GM18858 (cell line): ENCODE results near the gene NQO1.
"Not testable (repeated sequence)": the region's sequence is repeated elsewhere in the genome, so short reads cannot be mapped to it uniquely, and the experiment has no call there.

Source experiments
- ATAC-seq: cut with Tn5 transposase; IDR thresholded peaks from one replicate; pipeline ENCODE4 v1.9.1; 2021; ENCODE audit not compliant: unreplicated experiment

NQO1 gene

GRCh38 chr16:69726313-69727060, at the start of gene NQO1:
NQO1 (minus strand) TSS chr16:69726560; CDS start chr16:69726439, 121 bp downstream.
- peak; percentile 92 for ATAC-seq

DNA sequence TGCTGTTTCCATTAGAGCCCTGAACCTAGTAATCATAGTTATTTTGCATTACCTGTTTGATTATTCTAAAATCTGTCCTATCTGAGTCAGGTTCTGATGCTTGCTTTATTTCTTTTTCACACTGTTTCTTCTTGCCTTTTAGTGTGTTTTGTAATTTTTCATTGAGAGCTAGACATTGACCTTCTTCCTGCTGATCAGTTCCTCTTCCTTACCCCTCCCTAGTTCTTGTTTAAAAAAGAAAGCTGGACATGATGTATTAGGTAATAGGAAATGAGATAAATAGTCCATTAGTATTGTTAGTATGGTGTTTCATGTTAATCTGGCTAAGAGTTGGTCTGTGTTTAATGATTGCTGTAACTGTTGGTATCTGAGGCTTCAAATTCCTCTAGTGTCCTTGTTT, 49.2 kb upstream of the NQO1 start:
- no peak for ATAC-seq

DNA sequence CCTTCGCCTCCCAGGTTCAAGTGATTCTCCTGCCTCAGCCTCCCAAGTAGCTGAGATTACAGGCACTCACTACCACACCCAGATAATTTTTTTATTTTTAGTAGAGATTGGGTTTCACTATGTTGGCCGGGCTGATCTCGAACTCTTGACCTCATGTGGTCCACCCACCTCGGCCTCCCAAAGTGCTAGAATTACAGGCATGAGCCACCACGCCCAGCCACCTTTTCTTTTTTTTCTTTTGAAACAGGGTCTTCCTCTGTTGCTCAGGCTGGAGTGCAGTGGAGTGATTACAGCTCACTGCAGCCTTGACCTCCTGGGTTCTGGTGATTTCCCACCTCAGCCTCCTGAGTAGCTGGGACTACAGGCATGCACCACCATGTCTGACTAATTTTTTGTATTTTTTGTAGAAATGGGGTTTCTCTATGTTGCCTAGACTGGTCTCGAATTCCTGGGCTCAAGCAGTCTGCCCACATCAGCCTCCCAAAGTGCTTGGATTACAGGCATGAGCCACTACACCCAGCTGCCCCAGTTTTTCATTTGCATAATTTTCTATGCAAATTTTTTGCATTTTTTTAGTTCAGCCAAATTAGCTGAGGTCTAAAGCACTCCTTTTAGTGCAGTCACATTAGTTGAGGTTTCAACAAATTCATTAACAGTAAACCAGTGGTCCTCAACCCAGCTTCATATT, 47.0 kb upstream of the NQO1 start:
- no peak for ATAC-seq

DNA sequence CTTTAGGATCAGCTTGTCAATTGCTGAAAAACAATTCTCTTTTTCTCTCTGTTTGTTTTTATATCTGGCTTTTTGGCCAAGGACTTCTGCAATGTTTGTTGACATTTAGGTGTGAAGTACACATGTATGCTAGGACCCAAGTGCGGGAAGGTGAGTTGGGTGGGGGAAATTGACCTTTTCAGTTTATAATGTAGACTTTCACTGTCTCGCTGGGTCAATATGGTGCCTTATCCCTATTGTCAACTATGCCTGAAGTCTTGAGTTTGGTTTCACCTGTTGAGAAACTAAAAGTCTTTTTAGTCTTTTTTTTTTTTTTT, 45.2 kb upstream of the NQO1 start:
- no peak for ATAC-seq

DNA sequence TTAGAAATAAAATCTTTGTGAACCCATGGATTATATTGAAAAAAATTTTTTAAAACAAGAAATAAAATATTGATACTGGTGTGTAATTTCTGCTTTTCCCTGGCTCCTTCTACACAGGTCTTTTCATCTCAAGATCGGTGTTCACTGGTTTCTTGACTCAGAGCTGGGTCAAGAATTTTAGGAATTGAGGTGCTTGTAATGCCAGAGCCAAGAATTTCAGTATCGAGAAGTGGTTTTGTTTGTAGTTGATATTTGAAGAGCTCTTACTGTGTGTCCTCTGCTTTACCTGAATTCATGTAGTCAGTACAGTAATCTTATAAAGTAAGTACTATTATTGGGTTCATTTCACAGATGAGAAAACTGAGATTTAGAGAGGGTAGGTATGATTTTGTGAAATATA, 43.0 kb upstream of the NQO1 start:
- no peak for ATAC-seq

DNA sequence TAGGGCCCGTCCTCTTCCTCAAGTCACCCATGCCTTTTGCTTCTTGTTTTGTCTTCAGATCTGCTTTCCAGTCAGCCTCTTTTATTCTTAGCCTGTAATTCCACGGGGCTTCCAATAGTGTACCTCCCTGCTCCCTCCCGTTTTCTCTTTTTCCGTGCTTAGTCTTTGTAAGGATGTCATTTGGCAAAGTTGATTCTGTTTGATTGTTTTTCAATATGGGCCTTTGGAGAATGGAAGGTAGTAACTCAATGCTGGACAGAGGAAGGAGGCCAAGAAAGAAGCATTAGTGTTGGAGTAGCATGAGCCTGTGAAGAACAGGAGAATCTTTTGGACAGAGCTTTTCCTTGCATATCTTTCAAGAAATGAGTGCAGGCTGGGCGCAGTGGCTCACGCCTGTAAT, 42.3 kb upstream of the NQO1 start:
- no peak for ATAC-seq

DNA sequence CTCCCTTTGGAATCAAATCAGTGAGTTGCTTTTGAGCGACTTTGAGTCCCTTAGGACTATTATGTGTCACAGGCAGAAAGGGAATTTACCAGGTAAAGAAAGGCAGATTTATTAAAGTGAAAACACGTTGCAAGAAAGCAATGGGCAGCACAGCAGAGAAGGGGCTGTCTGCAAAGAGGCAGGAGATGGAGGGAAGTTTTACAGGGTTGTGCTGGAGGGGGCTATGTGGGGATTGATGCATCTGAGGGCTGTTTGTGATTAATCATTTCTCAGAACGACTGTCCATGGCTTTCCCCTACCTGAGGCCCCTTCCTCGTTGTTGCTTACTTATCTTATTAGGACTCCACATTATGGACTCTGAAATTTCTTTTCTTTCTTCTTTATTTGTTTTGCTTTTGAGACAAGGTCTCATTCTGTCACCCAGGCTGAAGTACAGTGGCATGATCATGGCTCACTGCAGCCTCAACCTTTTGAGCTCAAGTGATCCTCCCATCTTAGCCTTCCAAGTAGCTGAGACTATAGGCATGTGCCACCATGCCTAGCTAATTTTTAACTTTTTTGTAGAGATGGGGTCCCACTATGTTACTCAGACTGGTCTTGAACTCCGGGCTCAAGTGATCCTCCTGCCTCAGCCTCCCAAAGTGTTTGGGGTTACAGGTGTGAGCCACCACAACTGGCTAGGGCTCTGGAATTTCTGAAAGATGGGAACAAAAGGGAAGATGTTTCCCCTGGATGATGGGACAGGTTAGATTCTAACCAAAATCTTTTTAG, 41.3 kb upstream of the NQO1 start:
- no peak for ATAC-seq

DNA sequence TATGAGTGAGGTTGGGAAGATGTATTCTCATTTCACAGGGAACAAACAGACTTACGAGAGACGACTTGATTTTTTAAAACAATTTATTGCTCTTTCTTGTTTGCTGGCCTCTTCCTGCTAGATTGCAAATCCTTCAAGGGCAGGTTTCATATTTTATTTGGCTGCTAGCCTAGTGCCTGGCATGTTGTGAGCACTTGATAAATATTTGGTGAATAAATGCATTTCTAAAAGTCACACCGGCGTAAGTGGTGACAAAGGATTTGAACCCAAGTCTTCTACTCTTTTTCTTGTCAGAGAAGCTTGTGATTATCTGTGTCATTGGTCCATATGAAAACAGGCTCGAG, 37.2 kb upstream of the NQO1 start:
- ATAC-seq: no peak

DNA sequence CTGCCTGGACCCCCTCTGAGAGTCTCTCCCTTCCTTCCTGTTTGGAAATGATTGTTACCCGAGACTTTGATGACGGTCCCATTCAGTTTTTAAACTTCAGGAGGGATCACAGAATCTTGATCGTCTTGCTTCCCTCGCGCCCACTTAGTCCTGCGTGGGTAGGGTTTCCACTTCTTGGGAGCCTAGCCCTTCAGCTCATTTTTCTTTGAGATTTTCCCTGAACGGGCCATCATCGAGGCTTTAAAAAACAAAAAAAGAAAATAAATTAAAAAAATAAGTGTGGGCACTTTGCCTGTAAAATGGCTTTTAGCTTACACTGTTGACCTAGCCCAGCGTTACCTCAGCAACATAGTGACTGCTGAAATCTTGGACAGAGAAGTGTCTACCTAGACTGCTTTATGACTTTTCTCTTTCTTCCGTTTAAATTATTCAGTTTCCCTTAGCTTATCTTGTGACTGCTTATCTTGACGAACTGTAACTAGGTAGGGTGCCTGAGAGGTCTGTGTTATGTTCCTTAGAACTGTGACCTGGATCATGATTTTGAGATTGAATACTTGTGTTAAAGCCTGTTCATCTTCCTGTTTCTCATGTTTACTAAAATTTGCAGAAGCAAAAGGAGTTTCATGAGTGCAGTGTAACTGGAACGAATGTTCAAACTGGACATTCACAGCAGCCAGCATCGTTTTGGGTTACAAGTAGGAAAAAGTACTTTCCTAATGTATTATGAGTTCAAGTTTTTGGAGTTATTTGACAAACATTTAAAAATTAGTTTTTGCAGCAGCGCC, 36.6 kb upstream of the NQO1 start:
- ATAC-seq: no peak

- ATAC-seq: peak; percentile 46
Measured at GRCh38 chr16:69761983-69762813, 35.8 kb upstream of the NQO1 start, which contains the start of gene WWP2. WWP2 (plus strand) TSS chr16:69762332; CDS start chr16:69787011, 24,679 bp downstream.

- not testable (repeated sequence) for ATAC-seq
Measured at GRCh38 chr16:69757375-69757774, 31.0 kb upstream of the NQO1 start.

DNA sequence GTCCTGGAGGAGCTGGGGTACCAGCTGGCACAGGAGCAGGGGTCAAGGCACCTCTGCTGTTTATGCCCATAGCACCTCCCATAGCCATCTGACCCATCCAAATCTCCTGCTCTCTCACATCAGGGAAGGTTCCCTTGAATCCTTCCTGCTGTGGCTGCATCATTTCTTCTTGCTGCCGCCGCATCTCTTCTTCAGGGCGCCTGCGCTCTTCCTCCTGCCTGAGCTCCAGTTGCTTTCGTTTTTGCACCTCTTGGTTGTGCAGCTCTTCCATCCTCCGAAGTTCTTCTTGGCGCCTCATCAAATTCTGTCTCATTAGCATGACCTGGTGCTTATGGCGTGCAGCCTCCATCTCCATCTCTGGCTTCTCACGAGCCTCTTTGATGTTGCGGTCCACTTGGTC, 30.3 kb upstream of the NQO1 start:
- no peak for ATAC-seq

GRCh38 chr16:69754469-69755310, 28.3 kb upstream of the NQO1 start, which contains the start of gene NOB1:
NOB1 (minus strand) TSS chr16:69754926; CDS start chr16:69754910, 16 bp downstream.
- peak; percentile 91 for ATAC-seq

DNA sequence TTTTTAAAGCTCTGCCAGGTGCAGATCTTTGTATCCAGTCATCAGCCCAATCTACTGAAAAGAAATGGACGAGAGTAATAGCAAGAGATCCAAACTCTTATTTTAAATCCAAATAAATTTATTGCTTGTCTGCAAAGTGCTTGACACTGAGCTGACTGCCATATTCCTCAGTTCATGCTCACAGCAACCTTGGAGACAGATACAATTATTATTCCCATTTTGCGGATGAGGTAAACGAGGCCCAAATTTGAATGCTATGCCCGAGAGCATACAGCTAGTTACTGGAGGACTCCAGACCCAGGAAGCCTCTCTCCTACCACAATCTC, 27.7 kb upstream of the NQO1 start:
- ATAC-seq: no peak

- ATAC-seq: no peak
Measured at GRCh38 chr16:69748694-69749345, 22.5 kb upstream of the NQO1 start.

DNA sequence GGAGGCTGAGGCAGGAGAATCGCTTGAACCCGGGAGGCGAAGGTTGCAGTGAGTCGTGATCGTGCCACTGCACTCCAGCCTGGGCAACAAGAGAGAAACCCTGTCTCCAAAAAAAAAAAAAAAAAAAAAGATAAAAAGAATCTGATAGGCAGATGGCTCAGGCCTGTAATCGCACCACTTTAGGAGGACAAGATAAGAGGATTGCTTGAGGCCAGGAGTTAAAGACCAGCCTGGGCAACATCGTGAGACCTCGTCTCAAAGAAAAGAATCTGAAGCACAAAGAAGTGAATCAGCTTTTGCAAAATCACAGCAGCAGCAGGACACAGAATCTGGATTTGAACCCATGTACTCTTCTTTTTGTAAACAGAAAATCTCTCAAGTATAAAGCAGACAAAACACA, 20.8 kb upstream of the NQO1 start:
- ATAC-seq: no peak

GRCh38 chr16:69745959-69746358, 19.6 kb upstream of the NQO1 start:
- ATAC-seq: no peak

GRCh38 chr16:69745232-69745612, 18.9 kb upstream of the NQO1 start:
- no peak for ATAC-seq
